GM23338 (cell line): Measurements from ENCODE around the gene INS. TPM values are rescaled to one million over a fixed set of nuclear protein-coding genes. Genes with fewer than 3 reads are reported as not detected.

Source experiments
- ATAC-seq: fragments of 200-7000 bp; cut with Tn5 transposase; 3 replicates; pipeline ENCODE4 v1.9.1; 2020
- DNase-seq: peaks from one replicate; pipeline ENCODE4 v3.0.0-alpha.2; 2015; ENCODE audit warnings: low spot score
- H2AFZ ChIP-seq: fragments of 200-600 bp; sonication (generic); 2 replicates; pipeline ENCODE4 v1.8.0; 2016; ENCODE audit warnings: antibody characterized with exemption, mild to moderate bottlenecking, moderate library complexity
- H3F3A ChIP-seq: fragments of 200-600 bp; sonication (generic); replicated peaks from 2 replicates; pipeline ENCODE4 v1.8.0; 2017; ENCODE audit warnings: antibody characterized with exemption, mixed run types, low read depth
- H3K27ac ChIP-seq: fragments of 200-600 bp; sonication (generic); 2 replicates; pipeline ENCODE4 v1.6.1; 2016; ENCODE audit warnings: low read depth
- H3K27me3 ChIP-seq: fragments of 200-600 bp; sonication (generic); 2 replicates; pipeline ENCODE4 v1.8.0; 2016; ENCODE audit warnings: mild to moderate bottlenecking, mixed run types, moderate library complexity; ENCODE audit not compliant: insufficient read depth
- H3K36me3 ChIP-seq: fragments of 200-600 bp; sonication (generic); 2 replicates; pipeline ENCODE4 v1.8.0; 2016; ENCODE audit warnings: mild to moderate bottlenecking; ENCODE audit not compliant: insufficient read depth
- H3K4me1 ChIP-seq: fragments of 200-600 bp; sonication (generic); 2 replicates; pipeline ENCODE4 v1.8.0; 2016; ENCODE audit warnings: mild to moderate bottlenecking, moderate library complexity; ENCODE audit not compliant: insufficient read depth
- H3K4me2 ChIP-seq: fragments of 200-600 bp; sonication (generic); 2 replicates; pipeline ENCODE4 v1.7.1; 2017; ENCODE audit warnings: mixed run types
- H3K4me3 ChIP-seq: fragments of 200-600 bp; sonication (generic); 2 replicates; pipeline ENCODE4 v1.6.1; 2016; ENCODE audit warnings: mixed run types
- H3K79me2 ChIP-seq: fragments of 200-600 bp; sonication (generic); replicated peaks from 2 replicates; pipeline ENCODE4 v1.8.0; 2017; ENCODE audit warnings: mild to moderate bottlenecking; ENCODE audit not compliant: insufficient read depth
- H3K9me2 ChIP-seq: fragments of 200-600 bp; sonication (generic); 2 replicates; pipeline ENCODE4 v1.8.0; 2017; ENCODE audit not compliant: insufficient read depth
- H4K20me1 ChIP-seq: fragments of 200-600 bp; sonication (generic); replicated peaks from 2 replicates; pipeline ENCODE4 v1.8.0; 2017; ENCODE audit warnings: mild to moderate bottlenecking; ENCODE audit not compliant: insufficient read depth
- H3K27ac Mint-ChIP-seq: 2 replicates; pipeline ENCODE4 v1.8.0; 2020; ENCODE audit warnings: inconsistent platforms, mild to moderate bottlenecking, moderate library complexity, mixed read lengths
- H3K27me3 Mint-ChIP-seq: 3 replicates; pipeline ENCODE4 v1.8.0; 2022; ENCODE audit warnings: low read depth, mild to moderate bottlenecking, moderate library complexity, mixed read lengths, inconsistent platforms; ENCODE audit not compliant: insufficient read depth, poor library complexity
- H3K36me3 Mint-ChIP-seq: 3 replicates; pipeline ENCODE4 v1.8.0; 2021; ENCODE audit warnings: low read depth, mild to moderate bottlenecking, inconsistent platforms, moderate library complexity, mixed read lengths
- H3K4me1 Mint-ChIP-seq: 3 replicates; pipeline ENCODE4 v1.8.0; 2020; ENCODE audit warnings: mild to moderate bottlenecking, inconsistent platforms, mixed read lengths
- H3K4me3 Mint-ChIP-seq: 3 replicates; pipeline ENCODE4 v1.8.0; 2021; ENCODE audit warnings: moderate library complexity, mild to moderate bottlenecking, inconsistent platforms, mixed read lengths
- H3K9me3 Mint-ChIP-seq: 3 replicates; pipeline ENCODE4 v1.8.0; 2020; ENCODE audit warnings: moderate library complexity, mild to moderate bottlenecking, inconsistent platforms, mixed read lengths
- CREB1 ChIP-seq: fragments of 250-450 bp; sonication (Bioruptor Pico); IDR thresholded peaks from 2 replicates; pipeline ENCODE4 v1.5.0; 2020; ENCODE audit warnings: low read depth, mild to moderate bottlenecking, moderate library complexity
- CTCF ChIP-seq, 2 experiments: fragments of 200-600 bp in 1 of 2; sonication (generic) in 1 of 2; conservative IDR thresholded peaks; 2 replicates each; pipeline versions ENCODE4 v1.5.1 to v1.6.1; 2016 to 2017; ENCODE audit warnings: antibody characterized with exemption in 2 of 2, low read depth in 2 of 2, mild to moderate bottlenecking in 2 of 2, moderate library complexity in 1 of 2
- ETS1 ChIP-seq: IDR thresholded peaks from 2 replicates; pipeline ENCODE4 v1.6.1; 2016; ENCODE audit warnings: antibody characterized with exemption
- EZH2 ChIP-seq: fragments of 200-600 bp; sonication (generic); IDR thresholded peaks from one replicate; pipeline ENCODE4 v1.8.0; 2017; ENCODE audit warnings: antibody characterized with exemption, mild to moderate bottlenecking, low read depth; ENCODE audit not compliant: unreplicated experiment
- EZH2phosphoT487 ChIP-seq: fragments of 200-600 bp; sonication (generic); IDR thresholded peaks from one replicate; pipeline ENCODE4 v1.8.1; 2018; ENCODE audit warnings: antibody characterized with exemption; ENCODE audit not compliant: unreplicated experiment
- JUNB ChIP-seq: IDR thresholded peaks from one replicate; pipeline ENCODE4 v1.6.1; 2016; ENCODE audit warnings: antibody characterized with exemption; ENCODE audit not compliant: unreplicated experiment
- NANOG ChIP-seq: IDR thresholded peaks from 2 replicates; pipeline ENCODE4 v1.6.1; 2016; ENCODE audit warnings: antibody characterized with exemption, borderline replicate concordance
- POLR2AphosphoS5 ChIP-seq: IDR thresholded peaks from 2 replicates; pipeline ENCODE4 v1.6.1; 2016; ENCODE audit warnings: antibody characterized with exemption, low read depth
- REST ChIP-seq: IDR thresholded peaks from one replicate; pipeline ENCODE4 v1.6.1; 2018; ENCODE audit warnings: antibody characterized with exemption; ENCODE audit not compliant: unreplicated experiment
- STAT1 ChIP-seq: IDR thresholded peaks from one replicate; pipeline ENCODE4 v1.6.1; 2016; ENCODE audit warnings: antibody characterized with exemption; ENCODE audit not compliant: unreplicated experiment
- ZNF114 ChIP-seq: fragments of 250-450 bp; sonication (Bioruptor Pico); IDR thresholded peaks from 2 replicates; pipeline ENCODE4 v1.5.0; 2020; ENCODE audit warnings: mild to moderate bottlenecking, moderate library complexity
- ZNF331 ChIP-seq: fragments of 250-450 bp; sonication (Bioruptor Pico); IDR thresholded peaks from 2 replicates; pipeline ENCODE4 v1.5.0; 2020; ENCODE audit warnings: low read depth, mild to moderate bottlenecking, moderate library complexity
- ZNF462 ChIP-seq: fragments of 250-450 bp; sonication (Bioruptor Pico); IDR thresholded peaks from 2 replicates; pipeline ENCODE4 v1.5.0; 2020; ENCODE audit warnings: mild to moderate bottlenecking, moderate library complexity
- polyA plus RNA-seq: library from polyadenylated mRNA; unstranded; fragments of >200 nt; fragmentation: Nextera tagmentation; extraction: Ambion mirVana; gene quantifications from 2 replicates; pipeline ENCODE4 v1.2.1, GENCODE V29; 2016
- total RNA-seq: library from RNA; depleted of rRNA; stranded (reverse); fragments of >200 nt; shearing (Covaris generic); gene quantifications from 2 replicates; pipeline ENCODE4 v1.2.3, GENCODE V29; 2014

The INS gene
- total and polyA plus RNA-seq, 2 experiments from 2014 or later, result not detected

- H3K9me2 ChIP-seq, result no peaks in the 10 kb centered on the region
- no peaks in the 10 kb centered on the region for H3K9me3 Mint-ChIP-seq
- no peak overlapping the region for H3K4me3 ChIP-seq
- H3K4me2 ChIP-seq, result no peak overlapping the region
- H3K4me1 ChIP-seq, result peaks cover 3% of the 10 kb centered on the region; the same call in 1 of the 2 replicates
- DNase-seq, result no peak
- H3K27ac ChIP-seq, result no peak overlapping the region
- no peak for ATAC-seq
- no peak overlapping the region for H2AFZ ChIP-seq
- no peaks in the 10 kb centered on the region for H3K36me3 ChIP-seq
- H3K4me1 Mint-ChIP-seq, result peaks cover 9% of the 10 kb centered on the region; the same call in 2 of the 3 replicates
- H3K36me3 Mint-ChIP-seq, result no peaks in the 10 kb centered on the region
- no peak for TF ChIP-seq CTCF (conservative IDR thresholded peaks at IDR 0.05; ENCODE audit: low read depth in 2 of 2)
- no peak for TF ChIP-seq ZNF331 (CRISPR knock-in tag)
- no peak for TF ChIP-seq POLR2AphosphoS5
- TF ChIP-seq NANOG, result no peak
- TF ChIP-seq CREB1 (CRISPR knock-in tag), result no peak
- no peak for TF ChIP-seq EZH2
- no peak for TF ChIP-seq REST
- no peak for TF ChIP-seq JUNB
- TF ChIP-seq ZNF462 (CRISPR knock-in tag), result no peak
- TF ChIP-seq ZNF114 (CRISPR knock-in tag), result no peak
- TF ChIP-seq STAT1, result no peak
- TF ChIP-seq ETS1, result no peak
- TF ChIP-seq EZH2phosphoT487, result no peak
- H3K79me2 ChIP-seq, result no peaks in the 10 kb centered on the region
- H3K4me3 Mint-ChIP-seq, result no peak overlapping the region
- H3K27me3 ChIP-seq, result peaks cover 26% of the 10 kb centered on the region
- no peaks in the 10 kb centered on the region for H4K20me1 ChIP-seq
- peaks cover 52% of the 10 kb centered on the region for H3K27me3 Mint-ChIP-seq
- no peak overlapping the region for H3K27ac Mint-ChIP-seq
- H3F3A ChIP-seq, result no peaks in the 10 kb centered on the region
These were observed 28.2 kb downstream of the INS start for GRCh38 chr11:2132874-2133240.
